Stimulated activated naive CD4-positive, alpha-beta T cell treated with Interleukin-2 at 50 U/mL for 16 hours (primary cell): ENCODE data around the gene SLFNL1.

Source experiments
- DNase-seq: peaks from one replicate; lab custom pipeline; 2025; lab: John Stamatoyannopoulos, UW

The SLFNL1 gene

DNA sequence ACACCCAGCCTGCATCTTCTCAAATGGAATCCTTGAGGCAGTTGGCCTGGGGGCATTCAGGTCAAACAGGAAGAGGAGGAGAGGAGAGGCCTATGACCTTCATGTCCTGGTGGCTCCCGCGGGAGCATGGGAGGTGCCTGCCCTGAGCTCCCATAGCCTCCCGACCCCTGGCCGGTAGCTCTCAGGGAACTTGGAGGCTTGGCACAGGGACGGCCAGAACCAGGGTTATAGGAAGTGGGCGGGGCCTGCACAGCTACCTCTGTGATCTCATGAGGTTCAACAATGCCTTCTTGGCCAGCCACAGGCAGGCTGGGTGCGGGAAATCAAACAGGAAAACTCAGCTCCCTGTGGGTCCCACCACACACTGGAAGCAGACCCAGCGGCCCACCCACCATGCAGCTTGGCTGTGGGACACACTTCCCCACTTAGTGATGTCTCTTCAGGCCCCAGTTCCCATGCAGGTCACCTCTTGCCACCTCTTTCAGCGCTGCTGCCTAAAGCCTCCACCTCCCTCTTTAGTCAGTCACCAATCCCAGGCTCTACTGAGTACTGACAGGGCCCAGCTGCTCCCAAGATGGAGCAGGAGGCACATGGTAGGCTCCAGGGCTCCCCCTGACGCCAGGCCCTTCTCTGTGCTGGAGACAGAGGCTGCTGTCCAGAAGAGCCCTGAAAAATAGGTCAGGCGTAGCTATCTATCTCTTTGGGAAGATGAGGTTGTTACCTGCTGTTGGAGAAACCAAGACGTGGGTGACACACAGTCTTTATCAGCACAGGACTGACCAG is at the start of gene SLFNL1:
Gene SLFNL1, minus strand, starts transcription at position 200 of the 783 bp plus-strand sequence. CDS start 1,065 bp downstream, outside the sequence.
- DNase-seq = no peak

DNA sequence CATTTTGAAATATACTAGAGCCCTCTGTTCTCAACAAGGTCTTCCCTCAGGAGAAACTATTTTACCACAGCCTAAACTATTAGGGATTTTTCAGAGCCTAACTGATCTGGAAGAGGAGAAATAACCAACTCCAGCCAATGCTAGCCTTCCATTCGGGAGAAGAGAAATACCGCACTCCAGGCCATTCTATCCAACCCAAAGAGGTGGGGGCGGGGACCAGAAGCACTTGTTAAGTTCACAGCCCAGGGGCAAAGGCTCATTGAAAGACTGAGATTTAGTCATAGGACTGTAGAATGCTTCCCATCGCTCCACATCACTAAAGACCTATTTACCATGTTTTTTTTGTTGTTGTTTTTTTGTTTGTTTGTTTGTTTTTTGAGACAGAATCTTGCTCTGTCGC is 35.4 kb upstream of the SLFNL1 start:
- DNase-seq = no peak

DNA sequence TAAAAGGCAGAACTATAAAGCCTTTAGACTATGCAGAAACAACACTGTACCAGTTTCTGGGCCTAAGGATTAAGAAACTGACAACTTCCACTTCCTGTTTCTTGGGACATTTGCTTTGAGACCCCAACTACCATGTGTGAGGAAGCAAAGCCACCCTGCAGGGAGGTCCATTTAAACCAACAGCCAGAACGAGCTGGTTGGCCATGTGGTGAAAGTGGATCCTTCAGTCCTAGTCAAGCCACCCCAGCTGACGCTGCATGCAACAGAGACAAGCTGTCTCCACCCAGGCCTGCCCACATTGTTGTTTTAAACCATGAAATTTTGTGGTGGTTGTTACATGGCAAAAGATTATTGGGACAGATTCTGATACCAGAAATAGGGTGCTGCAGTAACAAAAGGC is 31.8 kb upstream of the SLFNL1 start:
- no peak for DNase-seq

DNA sequence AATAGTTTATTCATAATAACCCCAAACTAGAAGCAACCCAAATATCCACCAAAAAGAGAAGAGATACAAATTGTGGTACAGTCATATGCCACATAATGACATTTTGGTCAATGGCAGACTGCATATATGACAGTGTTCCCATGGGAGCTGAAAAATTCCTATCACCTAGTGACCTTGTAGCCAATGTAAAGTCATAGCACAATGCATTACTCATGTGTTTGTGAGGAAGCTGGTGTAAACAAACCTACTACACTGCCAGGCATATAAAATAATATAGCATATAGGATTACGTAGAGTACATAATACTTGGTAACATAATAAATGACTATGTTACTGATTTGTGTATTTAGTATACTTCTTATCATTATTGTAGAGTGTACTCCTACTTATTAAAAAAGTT is 29.5 kb upstream of the SLFNL1 start:
- no peak for DNase-seq

DNA sequence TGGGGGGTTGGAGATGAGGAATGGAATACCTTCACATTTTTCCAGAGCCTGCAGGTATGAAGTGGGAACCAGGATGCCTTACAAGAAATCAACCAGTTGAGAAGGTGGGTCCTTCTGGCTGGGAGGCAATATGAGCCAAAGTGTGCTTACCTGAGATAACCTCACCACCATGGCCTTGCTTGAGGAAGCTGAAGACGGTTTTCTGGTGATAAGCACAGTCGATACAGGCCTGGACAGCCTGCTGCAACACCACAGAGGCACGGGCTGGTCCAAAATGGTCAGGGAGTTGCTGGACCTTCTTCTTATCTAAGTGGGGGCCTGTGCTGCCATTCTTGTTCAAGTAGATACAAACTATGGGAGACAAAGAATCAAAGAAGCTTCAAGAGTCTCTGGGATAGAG is 27.0 kb upstream of the SLFNL1 start:
- DNase-seq = no peak

DNA sequence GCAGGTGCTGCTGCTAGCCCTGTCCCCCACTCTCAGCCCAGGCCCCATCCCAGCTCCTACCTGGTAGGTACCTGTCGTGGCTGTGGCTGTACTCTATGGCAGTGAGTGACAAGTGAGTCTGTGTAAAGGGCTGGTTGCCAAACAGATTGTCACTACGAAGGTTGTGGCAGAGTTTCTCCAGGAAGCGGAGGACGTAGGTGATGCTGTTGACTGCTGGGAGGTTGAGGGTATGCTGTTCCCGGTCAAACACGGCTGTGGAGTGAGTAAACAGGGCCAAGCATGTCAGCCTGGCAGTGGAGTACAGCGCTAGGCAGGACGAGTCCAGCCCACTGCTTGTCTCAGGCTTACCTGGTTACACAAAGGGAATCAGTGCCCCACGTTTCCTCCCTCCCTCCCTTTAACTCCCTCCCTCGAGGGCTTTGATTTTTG is 24.8 kb upstream of the SLFNL1 start:
- no peak for DNase-seq

DNA sequence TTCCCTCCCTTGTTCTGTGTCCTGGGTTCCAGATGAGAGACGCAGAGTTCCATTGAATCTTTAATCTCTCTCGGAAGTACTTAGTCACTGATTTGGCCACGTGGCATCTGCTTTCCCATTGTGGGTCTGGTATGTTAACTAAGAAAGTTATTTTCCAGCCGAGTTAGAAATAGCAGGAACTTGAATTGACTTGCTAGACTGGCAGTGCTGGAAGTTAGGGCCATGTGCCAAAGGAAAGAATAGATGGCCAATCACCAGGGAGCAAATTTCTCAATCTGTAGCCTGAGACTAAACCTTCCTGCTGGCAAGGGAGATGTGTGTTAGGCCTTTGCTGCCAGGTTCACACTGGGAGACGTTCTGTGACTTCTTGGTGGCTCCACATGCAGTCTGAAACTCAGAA is 24.2 kb upstream of the SLFNL1 start:
- no peak for DNase-seq

DNA sequence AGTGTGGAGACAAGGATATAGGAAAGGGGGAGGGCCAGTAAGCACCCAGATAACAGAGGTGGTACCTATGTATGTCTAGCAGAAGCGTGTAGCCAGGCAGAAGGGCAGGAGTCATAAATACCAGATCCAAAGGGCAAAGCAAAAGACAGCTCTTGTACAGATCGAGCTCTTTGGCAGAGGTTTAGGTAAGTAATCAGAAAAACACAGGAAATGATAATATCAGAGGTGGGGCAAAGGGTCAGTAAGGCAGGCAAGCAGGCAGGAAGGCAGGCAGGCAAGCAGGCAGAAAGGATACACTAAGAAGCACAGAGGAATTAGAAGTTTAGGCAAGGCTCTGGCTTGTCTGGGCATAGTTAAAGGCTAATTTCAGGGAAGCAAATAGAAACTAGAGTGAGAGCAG is 22.7 kb upstream of the SLFNL1 start:
- no peak for DNase-seq

DNA sequence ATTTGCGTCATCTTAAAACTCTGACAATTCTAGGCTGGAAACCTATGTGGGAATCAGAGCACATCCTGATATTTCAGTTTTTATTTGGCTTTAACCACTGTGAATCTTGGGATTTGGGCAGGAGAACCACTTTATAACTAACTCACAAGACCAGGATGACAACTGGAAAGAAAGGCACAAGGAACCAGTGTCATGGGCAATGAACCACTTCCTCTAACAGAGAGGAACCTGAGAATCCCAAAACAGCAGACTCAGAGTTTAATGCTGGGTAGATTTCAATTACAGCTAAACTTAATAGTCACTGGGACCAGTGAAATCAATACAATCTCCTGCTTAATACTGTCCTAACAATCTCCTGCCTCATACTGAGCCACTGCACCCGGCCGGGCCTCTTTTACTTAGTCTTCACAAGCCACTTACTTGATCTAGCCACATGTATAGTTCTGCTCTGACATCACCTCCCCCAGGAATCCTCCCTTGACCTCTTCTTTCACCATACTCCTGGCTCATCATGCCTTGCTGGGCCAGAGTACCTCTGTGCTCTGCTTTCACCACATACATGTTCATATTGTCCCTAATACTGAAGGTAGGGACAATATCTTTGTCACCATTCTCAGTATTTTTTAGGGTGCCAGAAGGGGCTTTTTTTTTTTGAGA is 20.2 kb upstream of the SLFNL1 start:
- DNase-seq = no peak

DNA sequence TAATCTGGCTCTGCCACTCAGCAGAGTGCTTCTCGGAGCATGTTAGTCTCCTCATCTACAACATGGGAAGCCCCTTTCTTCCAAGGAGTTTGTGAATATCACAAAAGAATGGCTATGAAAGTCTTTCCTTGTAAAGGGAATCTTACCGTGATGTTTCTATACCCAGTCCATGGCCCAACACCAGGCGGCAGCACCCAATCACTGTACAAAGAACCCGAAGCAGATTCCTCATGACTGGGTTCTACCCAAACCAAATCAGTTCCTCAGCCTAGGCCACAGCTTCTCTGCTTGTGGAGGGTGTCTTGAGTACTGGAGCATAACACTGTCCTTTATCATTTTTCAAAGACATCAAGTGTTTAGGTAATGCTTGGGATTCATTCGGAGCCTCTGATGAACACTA is 16.6 kb upstream of the SLFNL1 start:
- no peak for DNase-seq

DNA sequence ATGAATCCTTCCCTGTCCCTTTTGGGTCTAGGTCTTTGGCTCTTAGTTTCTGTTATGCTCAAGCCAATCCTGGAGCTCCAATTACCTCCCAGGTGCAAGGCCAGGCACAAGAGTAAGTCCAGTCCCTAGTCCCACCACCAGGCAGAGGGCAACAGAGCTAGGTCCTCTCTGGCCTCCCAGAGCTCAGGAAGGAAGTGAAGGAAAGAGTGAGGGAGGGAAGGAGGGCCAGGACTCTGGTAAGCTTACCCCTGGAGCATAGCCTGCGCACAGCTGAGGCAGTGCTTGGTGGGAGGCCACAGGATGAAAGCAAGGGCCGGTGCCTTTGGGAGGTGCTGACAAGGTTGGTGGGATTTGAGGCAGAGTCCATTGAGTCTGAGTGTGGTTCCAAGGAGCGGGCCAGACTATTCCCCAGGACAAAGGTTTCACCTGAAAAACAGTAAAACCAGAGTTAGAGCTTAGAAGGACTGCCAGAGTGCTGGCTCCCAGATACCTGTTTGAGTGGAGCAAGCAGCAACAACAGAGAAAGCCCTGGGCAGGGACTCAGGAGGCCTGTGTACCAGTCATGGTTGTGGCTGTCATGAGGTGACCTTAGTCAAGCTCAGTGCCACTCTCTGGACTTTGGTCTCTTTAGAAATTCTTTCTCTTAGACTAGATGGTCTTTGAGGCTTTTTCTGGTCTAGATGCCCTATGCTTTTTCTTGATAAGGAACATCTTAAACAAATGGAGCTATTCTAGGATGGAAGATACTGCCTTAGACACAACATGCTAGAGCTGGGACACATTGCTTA is 15.8 kb upstream of the SLFNL1 start:
- DNase-seq = no peak

DNA sequence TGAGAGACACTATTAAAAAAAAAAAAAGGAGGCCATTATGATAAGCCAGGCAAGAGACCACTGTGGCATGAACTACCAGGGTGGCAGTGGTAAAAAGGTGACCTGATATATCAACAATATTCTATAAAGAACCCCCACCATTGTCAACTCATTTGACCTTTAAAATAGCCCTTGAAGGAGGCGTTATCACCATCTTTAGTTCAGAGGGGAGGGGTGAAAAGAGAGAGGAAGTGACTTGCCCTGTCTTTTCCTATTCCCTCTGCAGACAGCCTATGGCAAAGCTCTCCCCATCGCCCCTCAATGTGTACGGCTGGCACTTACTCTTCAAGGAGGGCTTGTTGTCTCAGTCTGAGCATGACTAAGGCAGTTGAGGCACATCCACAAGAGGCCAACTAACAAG is 11.7 kb upstream of the SLFNL1 start:
- no peak for DNase-seq

DNA sequence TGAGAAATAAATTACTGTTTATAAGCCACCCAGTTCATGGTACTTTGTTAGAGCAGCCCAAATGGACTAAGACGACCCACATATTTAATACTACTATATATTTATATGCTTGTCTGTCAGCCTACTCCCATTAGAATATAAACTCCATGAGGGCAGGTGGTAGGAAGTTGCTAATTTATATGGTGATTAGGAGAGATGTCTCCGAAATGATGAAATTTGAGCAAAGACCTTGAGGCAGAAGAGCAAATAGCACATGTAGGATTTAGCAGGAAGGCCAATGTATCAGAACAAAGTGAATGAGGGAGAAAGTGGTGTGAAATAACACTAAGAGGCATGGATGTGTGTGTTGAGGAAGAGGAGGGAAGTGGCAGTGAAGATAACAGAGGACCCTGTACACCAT is 10.6 kb upstream of the SLFNL1 start:
- no peak for DNase-seq

DNA sequence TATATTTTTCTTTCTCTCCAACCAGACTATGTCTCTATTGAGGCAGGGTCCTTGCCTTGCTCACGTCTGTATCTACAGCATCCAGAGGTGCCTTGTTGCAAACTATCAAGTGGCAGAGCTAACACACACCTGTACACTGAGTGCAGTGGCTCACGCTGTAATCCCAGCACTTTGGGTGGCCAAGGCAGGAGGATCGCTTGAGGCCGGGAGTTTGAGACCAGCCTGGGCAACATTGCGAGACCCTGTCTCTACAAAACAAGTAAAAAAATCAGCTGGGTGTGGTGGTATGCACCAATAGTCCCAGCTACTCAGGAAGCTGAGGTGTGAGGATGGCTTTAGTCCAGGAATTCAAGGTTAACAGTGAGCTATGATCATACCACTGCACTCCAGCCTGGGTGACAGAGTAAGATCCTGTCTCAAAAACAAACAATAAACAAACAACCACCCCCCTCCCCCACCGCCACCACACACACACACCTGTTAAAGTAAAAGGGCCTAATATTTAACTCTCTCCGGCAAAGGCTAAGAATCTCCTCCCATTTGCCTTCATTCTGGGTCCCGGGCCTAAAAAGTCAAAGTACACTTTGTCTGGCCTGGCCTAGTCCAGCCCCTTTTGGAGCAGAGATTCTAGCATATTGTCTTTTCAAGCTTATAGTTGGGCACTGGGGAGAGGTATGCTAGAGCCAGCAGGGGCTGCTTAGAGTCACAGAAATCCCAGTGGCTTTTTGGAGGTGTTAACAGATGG is 9.5 kb upstream of the SLFNL1 start:
- DNase-seq = no peak

DNA sequence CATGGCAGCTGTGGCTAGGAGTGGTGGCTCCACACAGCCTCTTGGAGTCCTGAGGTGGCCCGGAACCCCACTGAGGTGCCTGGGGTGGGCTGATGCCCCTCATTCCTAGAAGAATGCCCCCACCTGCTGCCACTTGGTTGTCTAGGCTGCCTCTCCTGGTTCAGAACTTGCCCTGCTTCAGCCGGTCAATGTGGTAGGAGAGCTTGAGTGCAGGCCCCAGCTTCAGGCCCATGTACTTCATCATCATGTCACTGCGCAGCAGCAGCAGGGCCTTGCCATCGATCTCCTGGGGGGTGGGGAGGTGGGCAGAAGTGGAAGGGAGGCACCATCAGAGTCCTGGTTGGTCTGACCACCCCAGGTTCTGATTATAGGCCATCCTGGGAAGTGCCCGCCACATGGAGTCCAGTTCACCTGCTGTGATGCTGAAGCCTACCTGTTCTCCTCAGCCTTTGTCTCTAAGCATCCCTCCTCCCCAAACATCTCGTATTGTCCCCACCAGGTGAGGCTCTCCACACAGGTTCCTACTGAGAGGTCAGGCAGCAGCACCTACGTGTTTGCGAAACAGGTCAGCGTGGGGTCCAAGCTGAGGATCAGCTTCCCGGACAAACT is 6.6 kb upstream of the SLFNL1 start:
- no peak for DNase-seq

DNA sequence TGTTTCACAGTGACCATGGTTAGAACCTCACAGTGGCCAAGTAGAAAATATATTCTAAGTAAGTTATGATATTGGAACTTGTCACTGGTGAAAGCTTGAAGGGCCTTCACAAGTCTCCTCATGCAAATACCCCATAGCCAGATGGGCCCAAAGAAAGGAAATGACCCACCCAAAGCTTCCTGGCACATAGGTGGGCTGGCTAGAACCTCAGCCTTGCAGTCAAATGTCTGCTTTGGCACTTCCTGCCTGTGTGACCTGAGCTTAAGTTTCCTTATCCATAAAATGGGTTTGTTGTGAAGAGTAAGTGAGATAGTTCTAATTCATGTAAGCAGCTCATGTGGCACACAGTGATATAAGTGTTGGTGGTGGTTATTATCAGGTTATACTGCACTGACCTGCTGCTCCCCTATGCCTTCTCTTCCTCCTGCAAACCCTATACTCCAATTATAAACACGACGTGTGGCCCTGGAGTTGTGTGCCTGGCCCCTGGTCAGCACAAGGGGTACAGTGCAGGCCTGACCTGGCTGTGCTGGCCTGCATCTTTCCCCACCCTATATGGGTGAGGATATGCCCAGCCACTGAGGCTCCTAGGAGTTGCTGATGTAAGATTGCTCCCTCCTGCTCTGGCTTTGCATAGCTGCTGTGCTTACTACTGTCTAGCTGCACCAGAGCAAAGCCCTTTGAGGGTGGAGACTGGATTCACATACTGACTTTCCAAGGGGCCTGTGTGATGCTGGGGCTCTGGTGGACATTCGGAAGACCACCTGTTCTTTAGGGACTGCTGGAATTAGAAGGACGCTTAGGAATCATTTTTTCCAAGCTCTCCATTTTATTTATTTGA is 4.7 kb upstream of the SLFNL1 start:
- no peak for DNase-seq

DNA sequence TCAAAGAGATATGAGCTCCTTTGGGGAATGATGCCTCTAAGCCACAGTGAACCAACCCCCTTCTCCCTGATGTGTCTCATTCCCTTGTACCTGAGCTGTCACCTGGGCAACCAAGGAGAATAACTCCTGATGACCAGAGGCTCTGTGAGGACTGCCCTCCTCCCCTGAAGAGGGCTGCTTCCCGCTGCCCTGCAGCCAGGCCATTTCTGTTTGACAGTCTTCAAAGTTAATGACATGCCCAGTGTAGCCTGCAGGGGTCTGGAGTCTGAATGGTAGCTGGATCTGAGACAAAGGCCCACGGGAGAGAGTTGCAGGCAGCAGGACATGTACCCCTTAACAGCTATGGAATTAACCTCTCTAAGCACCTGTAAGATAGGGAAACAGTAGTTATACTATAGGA is 3.4 kb upstream of the SLFNL1 start:
- no peak for DNase-seq

DNA sequence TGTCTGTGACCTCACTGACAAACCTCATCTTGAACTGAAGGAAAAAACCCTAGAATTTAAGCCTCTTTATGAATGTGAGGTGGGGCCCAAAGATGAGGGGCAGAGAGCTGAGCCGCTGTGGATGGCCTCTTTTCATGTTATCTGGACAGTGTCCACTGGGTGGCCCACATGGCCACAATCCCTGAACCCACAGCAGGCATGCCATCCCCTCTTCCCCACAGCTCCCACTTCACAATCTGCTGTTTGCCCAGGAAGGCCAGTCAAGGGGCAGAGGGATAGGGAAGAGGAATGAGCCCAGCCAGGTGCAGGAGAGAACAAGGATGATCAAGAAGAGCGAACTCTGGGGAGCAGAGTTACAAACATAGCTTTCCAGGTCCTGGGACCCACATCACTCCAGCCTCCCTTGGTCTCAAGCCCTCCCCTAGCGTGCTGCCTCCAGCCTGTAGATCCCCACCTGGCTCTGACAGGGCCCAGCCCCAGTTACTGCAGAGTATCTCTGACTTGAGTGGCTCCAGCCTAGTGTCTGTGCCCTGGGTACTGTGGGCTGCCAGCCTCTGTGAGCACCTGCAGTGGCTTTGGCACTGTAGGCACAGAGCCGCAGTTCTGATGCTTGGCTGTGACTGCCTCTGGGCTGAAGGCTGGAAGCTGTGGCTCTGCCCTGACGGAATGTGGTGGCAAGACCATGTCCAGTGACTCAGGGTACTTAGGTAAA is 1.9 kb upstream of the SLFNL1 start:
- no peak for DNase-seq

DNA sequence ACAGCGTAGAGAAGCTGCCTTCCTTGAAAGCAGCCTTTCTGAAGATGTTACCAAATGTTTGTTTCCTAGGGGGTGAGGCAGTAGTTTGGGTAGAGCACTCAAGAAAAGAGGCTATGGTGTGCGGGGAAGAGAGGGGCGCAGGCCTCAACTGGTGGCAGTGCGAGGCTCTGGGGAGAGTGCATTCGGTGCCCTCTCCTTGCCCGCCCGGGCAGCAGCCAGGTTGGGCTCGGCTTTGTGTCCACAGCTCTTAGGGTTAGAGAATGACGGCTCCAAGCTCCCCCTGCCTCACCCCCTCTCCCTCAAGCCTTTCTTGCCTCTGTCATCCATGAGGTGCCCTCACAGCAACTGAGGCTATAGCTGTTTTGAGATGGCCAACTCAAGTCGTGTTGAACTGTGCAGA is 899 bp upstream of the SLFNL1 start:
- DNase-seq = no peak

DNA sequence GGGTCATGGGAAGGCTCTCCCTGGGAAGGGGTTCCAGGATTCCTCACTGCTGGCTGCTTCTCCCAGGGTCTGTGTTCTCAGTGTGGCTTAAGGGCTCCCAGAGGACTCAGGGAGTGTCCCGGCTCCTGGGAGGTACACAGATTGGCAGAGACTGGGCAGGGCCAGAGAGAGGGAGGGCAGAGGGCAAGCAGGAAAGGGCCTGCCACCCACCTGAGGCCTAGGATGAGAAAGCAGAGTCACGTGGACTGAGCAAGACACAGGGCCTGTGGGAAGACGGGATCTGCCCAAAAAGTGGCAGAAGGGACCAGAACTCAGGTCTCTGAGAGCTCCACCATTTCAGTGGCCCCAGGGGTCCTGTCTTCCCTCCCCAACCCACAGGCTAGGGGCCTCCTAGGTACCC is 871 bp downstream of the SLFNL1 start:
- no peak for DNase-seq
